Measurements from ENCODE around the gene PIAS4.

DNA sequence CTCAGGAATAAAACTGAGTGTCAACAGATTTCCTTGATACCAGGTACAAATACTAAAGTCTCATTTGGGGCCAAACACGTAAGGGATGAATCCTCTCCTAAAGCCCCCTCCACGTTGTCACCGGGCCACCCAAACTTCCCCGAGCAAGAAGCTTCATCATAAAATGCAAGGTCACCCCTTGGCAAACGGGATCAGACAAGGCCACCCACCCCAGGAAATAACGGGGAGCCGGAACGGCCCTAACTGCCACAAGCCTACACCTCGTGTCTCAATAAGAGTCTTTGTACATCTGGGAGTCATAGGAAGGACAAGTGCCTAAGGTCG lies 23.0 kb upstream of the PIAS4 start:
- TF ChIP-seq, protein P1, sequence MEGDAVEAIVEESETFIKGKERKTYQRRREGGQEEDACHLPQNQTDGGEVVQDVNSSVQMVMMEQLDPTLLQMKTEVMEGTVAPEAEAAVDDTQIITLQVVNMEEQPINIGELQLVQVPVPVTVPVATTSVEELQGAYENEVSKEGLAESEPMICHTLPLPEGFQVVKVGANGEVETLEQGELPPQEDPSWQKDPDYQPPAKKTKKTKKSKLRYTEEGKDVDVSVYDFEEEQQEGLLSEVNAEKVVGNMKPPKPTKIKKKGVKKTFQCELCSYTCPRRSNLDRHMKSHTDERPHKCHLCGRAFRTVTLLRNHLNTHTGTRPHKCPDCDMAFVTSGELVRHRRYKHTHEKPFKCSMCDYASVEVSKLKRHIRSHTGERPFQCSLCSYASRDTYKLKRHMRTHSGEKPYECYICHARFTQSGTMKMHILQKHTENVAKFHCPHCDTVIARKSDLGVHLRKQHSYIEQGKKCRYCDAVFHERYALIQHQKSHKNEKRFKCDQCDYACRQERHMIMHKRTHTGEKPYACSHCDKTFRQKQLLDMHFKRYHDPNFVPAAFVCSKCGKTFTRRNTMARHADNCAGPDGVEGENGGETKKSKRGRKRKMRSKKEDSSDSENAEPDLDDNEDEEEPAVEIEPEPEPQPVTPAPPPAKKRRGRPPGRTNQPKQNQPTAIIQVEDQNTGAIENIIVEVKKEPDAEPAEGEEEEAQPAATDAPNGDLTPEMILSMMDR (IDR thresholded peaks at IDR 0.05) = no peak
- TF ChIP-seq EZH2 (IDR thresholded peaks at IDR 0.05) (no peak), EZH2phosphoT487 (IDR thresholded peaks at IDR 0.05) (no peak)
